K562 (cell line): ENCODE measurements around the gene ACP6. TPM values are rescaled to one million over a fixed set of nuclear protein-coding genes. Genes with fewer than 3 reads are reported as not detected.

Source experiments
- CXXC5 ChIP-seq: fragments of 250-450 bp; sonication (Bioruptor Pico); IDR thresholded peaks from 2 replicates; pipeline ENCODE4 v1.8.0; 2022; ENCODE audit warnings: inconsistent platforms, mild to moderate bottlenecking, moderate library complexity
- ELF4 ChIP-seq: fragments of 450-650 bp; formaldehyde crosslinking; IDR thresholded peaks from 2 replicates; pipeline ENCODE4 v1.4.0; 2022; ENCODE audit warnings: missing genetic modification characterization
- ESRRA ChIP-seq: fragments of 450-650 bp; IDR thresholded peaks from 2 replicates; pipeline ENCODE4 v1.6.1; 2014; ENCODE audit warnings: low read depth, mild to moderate bottlenecking, moderate library complexity, borderline replicate concordance
- FOXK2 ChIP-seq, 2 experiments: fragments of 450-650 bp; IDR thresholded peaks in 1 of 2; conservative IDR thresholded peaks in 1 of 2; 2 replicates each; pipeline ENCODE4 v1.6.1; 2016; ENCODE audit warnings: low read depth in 2 of 2, mild to moderate bottlenecking in 1 of 2
- IFI16 ChIP-seq: fragments of 250-450 bp; sonication (Bioruptor Pico); IDR thresholded peaks from 2 replicates; pipeline ENCODE4 v2.1.2; 2022; ENCODE audit warnings: mild to moderate bottlenecking, inconsistent platforms
- JUND ChIP-seq, 2 experiments: IDR thresholded peaks; 2 replicates in 1 of 2; 3 replicates in 1 of 2; pipeline ENCODE4 v1.6.1; 2011; ENCODE audit warnings: borderline replicate concordance in 2 of 2, low read depth in 2 of 2, low read length in 2 of 2, improper control_type of control experiment in 1 of 2, missing biosample characterization in 1 of 2, missing genetic modification characterization in 1 of 2, missing genetic modification reagents in 1 of 2
- KDM5B ChIP-seq: fragments of 200-600 bp; sonication (generic); IDR thresholded peaks from 2 replicates; pipeline ENCODE4 v1.6.1; 2012; ENCODE audit warnings: low read depth, mild to moderate bottlenecking, moderate library complexity, low read length, control low read depth, inconsistent platforms; ENCODE audit not compliant: insufficient replicate concordance
- L3MBTL2 ChIP-seq: fragments of 450-650 bp; IDR thresholded peaks from 2 replicates; pipeline ENCODE4 v1.6.1; 2016; ENCODE audit warnings: mild to moderate bottlenecking, moderate library complexity
- LEF1 ChIP-seq: fragments of 450-650 bp; IDR thresholded peaks from 2 replicates; pipeline ENCODE4 v1.6.1; 2016; ENCODE audit warnings: mild to moderate bottlenecking
- MAFG ChIP-seq: fragments of 450-650 bp; conservative IDR thresholded peaks from 2 replicates; pipeline ENCODE4 v1.6.1; 2016; ENCODE audit warnings: missing genetic modification characterization, missing compliant biosample characterization
- NONO ChIP-seq, 2 experiments: fragments of 200-400 bp in 1 of 2; fragments of 450-650 bp in 1 of 2; formaldehyde crosslinking in 1 of 2; IDR thresholded peaks; 2 replicates each; pipeline ENCODE4 v1.6.1; 2017; ENCODE audit warnings: low read depth in 2 of 2, mild to moderate bottlenecking in 2 of 2, moderate library complexity in 2 of 2, low read length in 1 of 2
- NRF1 ChIP-seq, 2 experiments: fragments of 450-650 bp; IDR thresholded peaks in 1 of 2; conservative IDR thresholded peaks in 1 of 2; 2 replicates each; pipeline ENCODE4 v1.6.1; 2014; ENCODE audit warnings: mild to moderate bottlenecking in 2 of 2
- POLR3A ChIP-seq: IDR thresholded peaks from 2 replicates; pipeline ENCODE4 v1.6.1; 2011; ENCODE audit warnings: borderline replicate concordance, mild to moderate bottlenecking, moderate library complexity; ENCODE audit not compliant: insufficient read length, insufficient read depth; ENCODE audit errors: extremely low read depth
- RAD21 ChIP-seq, 2 experiments: fragments of 250-450 bp in 1 of 2; fragments of 450-650 bp in 1 of 2; sonication (Bioruptor Pico) in 1 of 2; formaldehyde crosslinking in 1 of 2; IDR thresholded peaks in 1 of 2; conservative IDR thresholded peaks in 1 of 2; 2 replicates each; pipeline versions ENCODE4 v1.4.0 to v1.8.0; 2020 to 2022; ENCODE audit warnings: mild to moderate bottlenecking in 2 of 2, moderate library complexity in 1 of 2
- ZNF224 ChIP-seq: sonication (generic); formaldehyde crosslinking; IDR thresholded peaks from 2 replicates; pipeline ENCODE4 v1.8.0; 2022; ENCODE audit warnings: mild to moderate bottlenecking, missing genetic modification reagents
- polyA plus RNA-seq, 8 experiments: library from polyadenylated mRNA; depleted of rRNA in 4 of 8; stranded (reverse) in 5 of 8; unstranded in 3 of 8; fragments of >200 nt; fragmentation: Nextera tagmentation in 2 of 8; fragmentation: Illumina TruSeq in 1 of 8; extraction: Ambion mirVana in 2 of 8; extraction: Trizol in 1 of 8; gene quantifications; 2 replicates each; pipeline versions ENCODE4 v1.2.1 to v1.2.3, GENCODE V29; 2011 to 2014; ENCODE audit warnings: inconsistent platforms in 1 of 8, missing spikeins in 1 of 8
- total RNA-seq, 7 experiments: library from RNA; depleted of rRNA in 6 of 7; stranded (reverse); fragments of >200 nt in 6 of 7; fragmentation: Illumina TruSeq in 2 of 7; extraction: Trizol in 2 of 7; gene quantifications; 2 replicates each; pipeline versions ENCODE4 v1.2.1 to v1.2.3, GENCODE V29; 2011 to 2021; ENCODE audit warnings: low replicate concordance in 1 of 7
- TF ChIP-seq, protein P1 (sequence below): sonication (generic); formaldehyde crosslinking; IDR thresholded peaks from 2 replicates; pipeline ENCODE4 v1.8.0; 2022; ENCODE audit warnings: missing genetic modification reagents, mild to moderate bottlenecking, moderate library complexity, borderline replicate concordance
- TF ChIP-seq, protein P2 (sequence below): fragments of 450-650 bp; formaldehyde crosslinking; conservative IDR thresholded peaks from 2 replicates; pipeline ENCODE4 v1.4.0; 2022; ENCODE audit warnings: mild to moderate bottlenecking, missing genetic modification characterization
- TF ChIP-seq, protein P3 (sequence below), 2 experiments: fragments of 450-650 bp; IDR thresholded peaks; 2 replicates each; pipeline ENCODE4 v1.6.1; 2018; ENCODE audit warnings: mild to moderate bottlenecking in 2 of 2, low read depth in 1 of 2; ENCODE audit not compliant: partially characterized antibody in 2 of 2

ACP6 gene
- total and polyA plus RNA-seq, 9 of the 15 experiments (the other 6 are each of a cell fraction or from before 2014, with no cell fraction given), result 0.05 to 1.4 (median 0.49) TPM

DNA sequence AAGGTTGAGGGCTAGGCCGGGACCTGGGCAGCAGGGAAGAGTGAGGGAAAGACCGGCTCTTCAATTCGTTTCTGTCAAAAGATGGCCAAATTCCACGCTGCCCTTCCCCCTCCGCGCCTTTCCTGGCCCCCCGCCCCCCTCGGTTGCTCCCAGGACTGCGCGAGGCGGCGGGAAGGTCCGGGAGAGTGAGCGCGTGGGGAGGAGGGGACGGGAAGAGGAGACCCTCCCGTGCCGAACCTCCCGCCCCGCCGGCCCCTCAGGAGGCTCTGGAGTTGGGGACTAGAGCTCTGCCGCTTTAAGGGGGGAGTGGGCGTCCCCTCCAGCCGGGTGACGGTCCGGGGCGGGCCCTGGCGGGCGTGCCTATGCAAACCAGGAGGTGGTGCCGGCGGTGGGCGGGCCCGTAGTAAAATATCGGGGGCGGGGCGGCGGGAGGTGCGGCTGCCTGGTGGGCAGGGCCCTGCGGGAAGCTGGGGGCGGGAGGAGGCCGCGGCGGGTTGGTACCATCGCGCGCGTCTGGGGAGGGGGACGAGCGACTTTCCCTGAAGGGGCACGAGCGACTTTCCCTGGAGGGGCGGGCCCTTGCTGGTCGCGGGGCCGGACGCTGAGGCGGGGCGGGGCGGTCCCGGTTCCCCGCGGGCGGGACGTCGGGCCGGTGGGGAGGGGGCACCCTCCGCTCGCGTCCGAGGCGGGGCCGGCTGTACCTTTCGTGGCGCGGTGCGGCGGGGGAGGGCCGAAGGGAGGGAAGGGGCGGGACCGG is 70.8 kb downstream of the ACP6 start (continued):
- TF ChIP-seq JUND (IDR thresholded peaks at IDR 0.05; ENCODE audit: borderline replicate concordance, low read depth, low read length) (peak; percentile 45), JUND (tag; IDR thresholded peaks at IDR 0.05; ENCODE audit: borderline replicate concordance, low read depth, low read length) (no peak), ELF4 (CRISPR knock-in tag) (no peak), RAD21 (CRISPR knock-in tag; conservative IDR thresholded peaks at IDR 0.05 in 1 of 2, IDR thresholded peaks at IDR 0.05 in 1 of 2) (no peak), FOXK2 (conservative IDR thresholded peaks at IDR 0.05 in 1 of 2, IDR thresholded peaks at IDR 0.05 in 1 of 2; ENCODE audit: low read depth in 2 of 2) (peak in 1 of 2 experiments; percentile 73; a peak in 1 of 4 replicates), LEF1 (no peak), MAFG (no peak), NRF1 (conservative IDR thresholded peaks at IDR 0.05 in 1 of 2, IDR thresholded peaks at IDR 0.05 in 1 of 2) (peak in 1 of 2 experiments; percentile 29; a peak in 3 of 4 replicates), L3MBTL2 (peak; percentile 60; the same call in 1 of the 2 replicates), POLR3A (no peak), ESRRA (no peak), NONO (IDR thresholded peaks at IDR 0.05; ENCODE audit: low read depth in 2 of 2, low read length in 1 of 2) (peak in 1 of 2 experiments; percentile 96; a peak in 2 of 4 replicates), KDM5B (no peak), IFI16 (CRISPR knock-in tag) (no peak), ZNF224 (CRISPR knock-in tag) (no peak), CXXC5 (CRISPR knock-in tag) (peak; percentile 55; the same call in 1 of the 2 replicates)
- TF ChIP-seq, protein P1, sequence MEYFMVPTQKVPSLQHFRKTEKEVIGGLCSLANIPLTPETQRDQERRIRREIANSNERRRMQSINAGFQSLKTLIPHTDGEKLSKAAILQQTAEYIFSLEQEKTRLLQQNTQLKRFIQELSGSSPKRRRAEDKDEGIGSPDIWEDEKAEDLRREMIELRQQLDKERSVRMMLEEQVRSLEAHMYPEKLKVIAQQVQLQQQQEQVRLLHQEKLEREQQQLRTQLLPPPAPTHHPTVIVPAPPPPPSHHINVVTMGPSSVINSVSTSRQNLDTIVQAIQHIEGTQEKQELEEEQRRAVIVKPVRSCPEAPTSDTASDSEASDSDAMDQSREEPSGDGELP, result peak; percentile 55
- TF ChIP-seq, protein P2, sequence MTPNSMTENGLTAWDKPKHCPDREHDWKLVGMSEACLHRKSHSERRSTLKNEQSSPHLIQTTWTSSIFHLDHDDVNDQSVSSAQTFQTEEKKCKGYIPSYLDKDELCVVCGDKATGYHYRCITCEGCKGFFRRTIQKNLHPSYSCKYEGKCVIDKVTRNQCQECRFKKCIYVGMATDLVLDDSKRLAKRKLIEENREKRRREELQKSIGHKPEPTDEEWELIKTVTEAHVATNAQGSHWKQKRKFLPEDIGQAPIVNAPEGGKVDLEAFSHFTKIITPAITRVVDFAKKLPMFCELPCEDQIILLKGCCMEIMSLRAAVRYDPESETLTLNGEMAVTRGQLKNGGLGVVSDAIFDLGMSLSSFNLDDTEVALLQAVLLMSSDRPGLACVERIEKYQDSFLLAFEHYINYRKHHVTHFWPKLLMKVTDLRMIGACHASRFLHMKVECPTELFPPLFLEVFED, result no peak
- TF ChIP-seq, protein P3, sequence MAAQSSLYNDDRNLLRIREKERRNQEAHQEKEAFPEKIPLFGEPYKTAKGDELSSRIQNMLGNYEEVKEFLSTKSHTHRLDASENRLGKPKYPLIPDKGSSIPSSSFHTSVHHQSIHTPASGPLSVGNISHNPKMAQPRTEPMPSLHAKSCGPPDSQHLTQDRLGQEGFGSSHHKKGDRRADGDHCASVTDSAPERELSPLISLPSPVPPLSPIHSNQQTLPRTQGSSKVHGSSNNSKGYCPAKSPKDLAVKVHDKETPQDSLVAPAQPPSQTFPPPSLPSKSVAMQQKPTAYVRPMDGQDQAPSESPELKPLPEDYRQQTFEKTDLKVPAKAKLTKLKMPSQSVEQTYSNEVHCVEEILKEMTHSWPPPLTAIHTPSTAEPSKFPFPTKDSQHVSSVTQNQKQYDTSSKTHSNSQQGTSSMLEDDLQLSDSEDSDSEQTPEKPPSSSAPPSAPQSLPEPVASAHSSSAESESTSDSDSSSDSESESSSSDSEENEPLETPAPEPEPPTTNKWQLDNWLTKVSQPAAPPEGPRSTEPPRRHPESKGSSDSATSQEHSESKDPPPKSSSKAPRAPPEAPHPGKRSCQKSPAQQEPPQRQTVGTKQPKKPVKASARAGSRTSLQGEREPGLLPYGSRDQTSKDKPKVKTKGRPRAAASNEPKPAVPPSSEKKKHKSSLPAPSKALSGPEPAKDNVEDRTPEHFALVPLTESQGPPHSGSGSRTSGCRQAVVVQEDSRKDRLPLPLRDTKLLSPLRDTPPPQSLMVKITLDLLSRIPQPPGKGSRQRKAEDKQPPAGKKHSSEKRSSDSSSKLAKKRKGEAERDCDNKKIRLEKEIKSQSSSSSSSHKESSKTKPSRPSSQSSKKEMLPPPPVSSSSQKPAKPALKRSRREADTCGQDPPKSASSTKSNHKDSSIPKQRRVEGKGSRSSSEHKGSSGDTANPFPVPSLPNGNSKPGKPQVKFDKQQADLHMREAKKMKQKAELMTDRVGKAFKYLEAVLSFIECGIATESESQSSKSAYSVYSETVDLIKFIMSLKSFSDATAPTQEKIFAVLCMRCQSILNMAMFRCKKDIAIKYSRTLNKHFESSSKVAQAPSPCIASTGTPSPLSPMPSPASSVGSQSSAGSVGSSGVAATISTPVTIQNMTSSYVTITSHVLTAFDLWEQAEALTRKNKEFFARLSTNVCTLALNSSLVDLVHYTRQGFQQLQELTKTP (IDR thresholded peaks at IDR 0.05; ENCODE audit: low read depth in 1 of 2, partially characterized antibody in 2 of 2), result no peak
